ENCODE data around the gene CAPN5.

Gene CAPN5

DNA sequence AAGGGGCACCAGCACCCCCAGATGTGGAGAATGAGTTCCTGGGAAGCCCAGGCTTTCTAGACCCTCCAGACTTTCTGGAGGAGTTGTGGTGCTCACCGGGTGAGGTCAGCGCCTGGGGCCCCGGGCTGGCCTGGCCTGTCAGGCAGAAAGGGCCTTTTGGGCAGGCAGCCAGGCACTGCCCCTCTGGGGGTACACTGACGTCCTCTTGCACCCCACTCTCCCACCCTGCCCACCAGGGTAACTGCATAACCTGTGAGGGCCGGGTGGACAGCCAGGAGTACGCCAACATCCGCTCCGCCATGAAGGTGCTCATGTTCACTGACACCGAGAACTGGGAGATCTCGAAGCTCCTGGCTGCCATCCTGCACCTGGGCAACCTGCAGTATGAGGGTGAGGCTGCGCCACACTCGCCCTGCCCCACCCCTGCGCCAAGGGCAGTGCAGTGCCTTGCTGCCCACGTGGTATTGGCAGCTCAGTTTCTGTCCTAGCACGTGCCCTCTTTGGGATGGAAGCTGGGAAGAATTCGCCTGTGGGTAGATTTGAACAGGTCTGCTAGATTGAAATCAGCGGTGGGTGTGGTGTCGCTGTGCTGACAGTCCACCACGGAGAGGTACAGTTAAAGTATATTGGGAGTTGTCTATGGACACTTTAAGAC, 91.4 kb downstream of the CAPN5 start:
- H3K4me3 ChIP-seq (ENCODE audit: low read depth, low read length), result no peak overlapping the region
- TF ChIP-seq, protein P1, sequence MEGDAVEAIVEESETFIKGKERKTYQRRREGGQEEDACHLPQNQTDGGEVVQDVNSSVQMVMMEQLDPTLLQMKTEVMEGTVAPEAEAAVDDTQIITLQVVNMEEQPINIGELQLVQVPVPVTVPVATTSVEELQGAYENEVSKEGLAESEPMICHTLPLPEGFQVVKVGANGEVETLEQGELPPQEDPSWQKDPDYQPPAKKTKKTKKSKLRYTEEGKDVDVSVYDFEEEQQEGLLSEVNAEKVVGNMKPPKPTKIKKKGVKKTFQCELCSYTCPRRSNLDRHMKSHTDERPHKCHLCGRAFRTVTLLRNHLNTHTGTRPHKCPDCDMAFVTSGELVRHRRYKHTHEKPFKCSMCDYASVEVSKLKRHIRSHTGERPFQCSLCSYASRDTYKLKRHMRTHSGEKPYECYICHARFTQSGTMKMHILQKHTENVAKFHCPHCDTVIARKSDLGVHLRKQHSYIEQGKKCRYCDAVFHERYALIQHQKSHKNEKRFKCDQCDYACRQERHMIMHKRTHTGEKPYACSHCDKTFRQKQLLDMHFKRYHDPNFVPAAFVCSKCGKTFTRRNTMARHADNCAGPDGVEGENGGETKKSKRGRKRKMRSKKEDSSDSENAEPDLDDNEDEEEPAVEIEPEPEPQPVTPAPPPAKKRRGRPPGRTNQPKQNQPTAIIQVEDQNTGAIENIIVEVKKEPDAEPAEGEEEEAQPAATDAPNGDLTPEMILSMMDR (IDR thresholded peaks at IDR 0.05; ENCODE audit: insufficient read depth, low read depth, low read length, missing control alignments), result no peak
- no peak for DNase-seq (ENCODE audit: low read depth)

DNA sequence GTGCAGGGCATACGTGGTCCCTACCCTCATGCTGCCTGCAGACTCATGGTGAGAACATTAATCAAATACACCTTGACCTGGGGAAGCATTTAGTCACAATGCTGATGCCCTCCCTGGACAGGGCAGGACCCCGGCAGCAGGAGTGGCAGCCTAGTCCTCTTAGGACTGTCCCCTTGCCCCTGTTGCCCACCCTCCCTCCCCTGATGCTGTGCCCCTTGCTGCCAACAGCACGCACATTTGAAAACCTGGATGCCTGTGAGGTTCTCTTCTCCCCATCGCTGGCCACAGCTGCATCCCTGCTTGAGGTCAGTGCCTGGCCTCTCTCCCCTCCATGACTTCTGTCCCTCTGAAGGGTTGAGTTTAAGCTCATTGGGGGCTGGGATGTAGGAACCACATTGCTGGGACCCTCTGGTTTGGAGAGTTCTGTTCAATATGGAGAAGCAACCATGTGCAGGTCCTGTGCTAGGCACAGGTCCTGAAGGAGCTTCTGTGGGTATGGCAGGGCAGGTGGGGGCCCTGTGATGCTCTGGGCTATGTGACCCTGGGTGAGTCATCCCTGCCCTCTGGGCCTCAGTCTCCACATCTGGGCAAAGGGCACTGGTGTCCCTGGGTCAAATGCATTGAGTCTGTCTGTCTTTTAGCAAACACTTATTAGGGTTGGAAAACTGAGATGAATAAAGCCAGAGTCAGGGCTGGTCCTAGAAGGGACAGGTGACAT, 92.6 kb downstream of the CAPN5 start:
- DNase-seq (ENCODE audit: low read depth), result no peak
- no peak overlapping the region for H3K4me3 ChIP-seq (ENCODE audit: low read depth, low read length)
- TF ChIP-seq, protein P1 (IDR thresholded peaks at IDR 0.05; ENCODE audit: insufficient read depth, low read depth, low read length, missing control alignments), result no peak

DNA sequence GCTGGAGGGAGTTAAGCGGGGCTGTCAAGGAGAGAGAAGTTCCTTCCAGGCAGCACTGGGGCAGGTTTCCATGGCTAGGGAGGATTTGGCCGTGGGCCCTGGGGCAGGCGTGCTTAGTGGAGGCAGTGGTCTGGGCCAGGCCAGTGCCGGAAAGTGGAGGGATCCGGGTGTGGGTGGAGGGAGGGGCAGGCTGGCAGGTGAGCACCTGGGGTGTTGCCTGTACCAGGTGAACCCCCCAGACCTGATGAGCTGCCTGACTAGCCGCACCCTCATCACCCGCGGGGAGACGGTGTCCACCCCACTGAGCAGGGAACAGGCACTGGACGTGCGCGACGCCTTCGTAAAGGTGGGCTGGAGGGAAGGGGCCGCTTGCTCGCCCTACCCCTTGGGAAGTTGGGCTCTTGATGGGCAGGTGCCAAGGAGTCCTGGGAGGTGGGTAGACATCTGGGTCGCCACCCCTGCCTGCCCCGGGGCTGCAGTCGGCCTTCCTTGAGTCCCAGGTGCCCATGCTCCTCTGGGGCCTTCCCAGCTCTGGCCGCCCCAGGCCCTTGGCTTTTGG, 93.2 kb downstream of the CAPN5 start:
- no peak for DNase-seq (ENCODE audit: low read depth)
- TF ChIP-seq, protein P1 (IDR thresholded peaks at IDR 0.05; ENCODE audit: insufficient read depth, low read depth, low read length, missing control alignments), result no peak
- no peak overlapping the region for H3K4me3 ChIP-seq (ENCODE audit: low read depth, low read length)

- H3K4me3 ChIP-seq (ENCODE audit: low read depth, low read length), result no peak overlapping the region
- TF ChIP-seq, protein P1 (IDR thresholded peaks at IDR 0.05; ENCODE audit: insufficient read depth, low read depth, low read length, missing control alignments), result no peak
- no peak for DNase-seq (ENCODE audit: low read depth)
Observed at GRCh38 chr11:77163271-77163670, 96.5 kb downstream of the CAPN5 start.

GRCh38 chr11:77165066-77165465, 98.3 kb downstream of the CAPN5 start:
- H3K4me3 ChIP-seq (ENCODE audit: low read depth, low read length), result no peak overlapping the region
- TF ChIP-seq, protein P1 (IDR thresholded peaks at IDR 0.05; ENCODE audit: insufficient read depth, low read depth, low read length, missing control alignments), result no peak
- no peak for DNase-seq (ENCODE audit: low read depth)

DNA sequence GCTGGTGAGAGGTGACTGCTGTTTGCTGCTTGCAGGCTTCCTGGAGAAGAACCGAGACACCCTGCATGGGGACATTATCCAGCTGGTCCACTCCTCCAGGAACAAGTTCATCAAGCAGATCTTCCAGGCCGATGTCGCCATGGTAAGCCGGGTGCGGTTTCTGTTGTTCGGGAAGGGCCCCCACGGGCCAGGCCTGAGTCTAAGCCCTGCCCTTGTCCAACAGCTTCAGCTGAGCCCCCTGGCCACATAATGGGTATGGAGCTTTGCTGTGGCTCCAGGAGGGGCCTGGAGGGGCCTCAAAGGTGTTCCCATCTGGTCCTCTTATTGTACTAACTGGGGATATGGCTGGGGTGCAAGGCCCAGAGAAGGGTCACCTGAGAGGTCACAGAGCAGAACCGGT, 99.2 kb downstream of the CAPN5 start:
- DNase-seq (ENCODE audit: low read depth), result no peak
- H3K4me3 ChIP-seq (ENCODE audit: low read depth, low read length), result no peak overlapping the region
- TF ChIP-seq, protein P1 (IDR thresholded peaks at IDR 0.05; ENCODE audit: insufficient read depth, low read depth, low read length, missing control alignments), result no peak
